Skeletal muscle cell (primary cell): ENCODE measurements around the gene MAFG.
A peak's percentile ranks its signal among the peaks of the same experiment; 100 is the strongest.

Experiments used
- DNase-seq: peaks from one replicate; pipeline ENCODE4 v3.0.0-alpha.2; 2010; ENCODE audit warnings: low read depth
- H3K4me3 ChIP-seq: 2 replicates; pipeline ENCODE4 v1.5.1; 2011; ENCODE audit warnings: low read depth, mild to moderate bottlenecking, control low read depth, low read length, moderate library complexity

MAFG gene

DNA sequence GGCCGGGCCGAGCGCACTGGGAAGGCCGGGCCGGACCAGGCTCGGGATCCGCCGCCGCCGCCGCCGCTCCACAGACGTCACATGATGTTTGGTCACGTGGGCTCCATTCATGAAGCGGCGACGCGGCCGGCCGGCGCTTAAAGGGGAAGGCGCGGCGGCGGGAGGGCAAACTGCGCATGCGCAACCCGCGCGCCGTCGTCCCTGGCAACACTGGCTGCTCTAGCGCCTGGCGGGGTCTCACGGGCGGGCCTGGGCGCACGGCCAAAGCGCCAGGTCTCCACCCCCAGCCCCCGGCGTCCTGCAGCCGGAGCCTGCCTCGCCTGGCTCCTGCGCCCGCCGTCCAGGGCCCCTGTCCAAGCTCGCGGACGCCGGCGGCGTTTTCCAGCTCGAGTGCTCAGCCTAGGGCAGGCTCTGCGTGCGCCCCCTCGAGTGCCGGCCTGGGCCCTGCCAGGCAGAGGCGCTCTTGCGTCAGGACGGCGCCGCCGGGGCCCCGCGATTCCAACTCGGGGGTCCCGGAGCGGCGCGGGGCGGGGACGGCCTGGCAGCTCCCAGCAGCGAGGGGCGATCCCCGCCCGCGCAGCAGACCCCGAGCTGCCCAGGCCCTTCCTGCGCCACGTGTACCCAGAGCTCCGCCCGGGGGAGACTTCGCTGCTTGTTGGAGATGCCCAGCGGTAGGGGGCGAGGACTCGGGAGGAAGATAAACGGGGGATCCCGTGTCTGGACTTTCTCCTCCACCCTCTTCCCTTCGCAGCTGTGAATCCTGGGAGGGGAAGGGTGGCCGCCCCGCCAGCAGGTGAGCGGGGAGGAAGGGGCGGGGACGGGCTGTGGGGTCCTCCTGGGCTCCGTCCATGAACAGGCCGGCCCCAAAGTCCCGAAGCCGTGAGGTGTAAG lies at the start of gene MAFG:
TSS of gene MAFG (minus strand) at position 83 of the 891 bp plus-strand sequence. CDS start 4,550 bp downstream, outside the sequence.
- DNase-seq, result peak; percentile 76
- peak within 1 kb of the TSS; percentile 74 for H3K4me3 ChIP-seq

DNA sequence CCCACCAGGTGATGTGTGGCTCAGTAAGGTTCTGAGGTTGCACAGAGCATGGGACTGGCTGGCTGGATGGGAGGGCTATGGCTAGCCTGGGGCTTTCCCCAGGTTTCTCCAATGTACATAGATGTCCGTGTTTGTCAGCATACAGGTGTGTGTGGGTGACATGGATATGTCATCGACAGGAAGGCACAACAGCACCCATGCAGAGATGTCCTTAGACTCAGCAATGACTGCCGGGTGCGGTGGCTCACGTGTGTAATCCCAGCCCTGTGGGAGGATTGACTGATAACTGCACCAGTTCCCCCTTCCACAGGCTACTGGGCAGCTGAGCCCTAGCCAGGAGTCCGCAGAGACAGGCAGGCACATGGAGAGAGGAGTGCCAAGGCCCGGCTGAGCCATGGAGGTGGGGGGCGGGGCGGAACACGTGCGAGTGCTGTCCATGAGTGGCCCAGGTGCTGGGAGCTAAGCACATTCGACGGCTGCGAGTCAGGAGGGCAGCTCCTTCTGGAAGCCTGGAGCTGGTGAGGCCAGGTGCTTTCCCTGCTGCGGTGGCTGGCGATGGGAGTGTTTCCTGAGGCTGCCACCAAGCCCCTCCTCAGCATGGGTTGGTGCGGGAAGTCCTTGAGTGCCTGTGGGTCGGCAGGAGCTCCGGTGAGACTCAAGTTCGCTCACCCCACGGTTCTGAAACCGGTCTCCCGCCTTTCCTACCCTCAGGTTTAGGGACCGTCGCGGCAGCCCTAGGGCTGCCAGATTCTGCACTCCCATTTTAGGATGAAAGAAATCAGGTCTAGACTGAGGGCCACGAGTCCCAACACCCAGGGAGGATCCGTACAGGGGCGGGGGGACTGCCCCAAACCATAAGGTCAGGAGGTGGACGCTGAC lies 49.0 kb upstream of the MAFG start:
- no peak for DNase-seq
- peak overlapping the region; percentile 82 for H3K4me3 ChIP-seq

GRCh38 chr17:81973432-81973831 lies 45.9 kb upstream of the MAFG start:
- H3K4me3 ChIP-seq, result no peak overlapping the region
- no peak for DNase-seq

GRCh38 chr17:81968850-81969812 lies 41.6 kb upstream of the MAFG start:
- DNase-seq, result no peak
- H3K4me3 ChIP-seq, result no peak overlapping the region

DNA sequence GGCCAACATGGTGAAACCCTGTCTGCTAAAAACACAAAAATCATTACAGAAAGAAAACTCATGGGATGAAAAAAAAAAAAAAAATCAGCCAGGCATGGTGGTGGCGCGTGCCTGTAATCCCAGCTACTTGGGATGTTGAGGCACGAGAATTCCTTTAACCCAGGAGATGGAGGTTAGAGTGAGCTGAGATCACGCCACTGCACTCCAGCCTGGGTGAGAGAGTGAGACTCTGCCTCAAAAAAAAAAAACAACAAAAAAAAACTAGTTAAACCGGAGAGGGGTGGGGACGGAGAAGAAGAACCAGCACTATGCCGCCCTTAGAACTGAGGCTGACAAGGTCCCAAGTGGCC lies 40.8 kb upstream of the MAFG start:
- no peak overlapping the region for H3K4me3 ChIP-seq
- no peak for DNase-seq

- no peak overlapping the region for H3K4me3 ChIP-seq
- no peak for DNase-seq
These were observed 40.2 kb upstream of the MAFG start for GRCh38 chr17:81967533-81968395.

- H3K4me3 ChIP-seq, result no peak overlapping the region
- DNase-seq, result no peak
These were observed 39.7 kb upstream of the MAFG start for GRCh38 chr17:81967244-81967532.

- DNase-seq, result peak; percentile 40
- H3K4me3 ChIP-seq, result no peak overlapping the region
These were observed 39.1 kb upstream of the MAFG start for GRCh38 chr17:81966343-81967243.

- no peak overlapping the region for H3K4me3 ChIP-seq
- DNase-seq, result no peak
These were observed 36.7 kb upstream of the MAFG start for GRCh38 chr17:81964081-81964849.

DNA sequence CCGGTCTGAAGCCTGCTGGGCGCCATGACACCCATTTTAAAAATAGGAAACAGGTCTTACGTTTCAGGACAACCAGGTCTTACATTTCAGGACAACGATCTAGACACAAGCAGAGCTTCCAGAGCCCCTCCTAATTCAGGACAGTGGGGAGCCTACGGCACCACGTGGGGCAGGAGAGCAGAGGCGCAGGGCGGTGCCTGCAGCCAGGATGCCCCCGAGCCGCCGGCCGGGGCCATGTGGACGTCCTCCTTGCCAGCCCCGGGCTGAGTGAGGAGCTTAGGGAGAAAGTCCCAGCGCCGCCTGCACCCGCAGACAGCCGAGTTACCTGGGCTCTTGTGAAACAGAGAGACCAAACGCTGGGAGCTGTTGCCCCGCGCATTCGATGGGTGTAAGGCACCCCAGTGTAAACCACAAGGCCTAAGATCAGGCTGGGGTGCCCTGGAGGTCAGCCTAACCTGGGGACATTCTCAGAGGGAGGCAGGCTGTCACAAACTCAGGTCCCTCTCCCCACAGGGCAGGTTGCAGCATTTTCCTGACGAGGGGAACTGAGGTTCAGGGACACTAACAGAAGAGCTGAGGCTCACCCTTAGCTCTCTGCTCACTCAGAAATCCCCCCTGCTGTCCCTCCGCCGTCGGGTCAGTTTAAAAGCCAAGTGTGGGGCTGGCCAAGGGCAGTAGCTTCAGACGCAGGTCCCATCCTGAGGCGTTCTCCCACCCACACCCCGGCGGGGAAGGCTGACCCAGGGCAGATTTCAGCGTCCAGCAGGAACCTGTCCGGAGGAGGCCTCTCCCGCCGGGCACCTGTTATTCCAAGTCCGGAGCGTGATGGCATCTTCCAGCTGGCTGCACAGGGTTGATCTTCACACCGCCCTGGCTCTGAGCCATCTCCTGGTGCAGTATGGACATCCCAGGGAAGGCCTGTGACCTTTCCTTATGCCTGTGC lies 35.2 kb upstream of the MAFG start:
- no peak overlapping the region for H3K4me3 ChIP-seq
- DNase-seq, result no peak

- DNase-seq, result no peak
- H3K4me3 ChIP-seq, result no peak overlapping the region
These were observed 34.3 kb upstream of the MAFG start for GRCh38 chr17:81961521-81962498.

GRCh38 chr17:81961087-81961511 lies 33.6 kb upstream of the MAFG start, which contains the start of gene NOTUM:
Gene NOTUM, minus strand, starts transcription at chr17:81961187. Its CDS starts 278 bp downstream, at chr17:81960909.
- no peak for DNase-seq
- peak within 1 kb of the TSS; percentile 27 for H3K4me3 ChIP-seq

- H3K4me3 ChIP-seq, result peak overlapping the region; percentile 27
- no peak for DNase-seq
These were observed 32.8 kb upstream of the MAFG start for GRCh38 chr17:81960130-81960958.
